SU-DHL-6 (cell line): ENCODE results near the gene LSM3.

Source experiments
- H2AFZ ChIP-seq: fragments of 200-600 bp; sonication (generic); 2 replicates; pipeline ENCODE4 v1.6.1; 2014; ENCODE audit warnings: low read depth, mild to moderate bottlenecking, moderate library complexity, mixed read lengths, antibody characterized with exemption, low read length; ENCODE audit not compliant: severe bottlenecking
- H3F3A ChIP-seq: fragments of 200-600 bp; shearing (Covaris generic); 2 replicates; pipeline ENCODE4 v1.6.0; 2016; ENCODE audit warnings: antibody characterized with exemption, mild to moderate bottlenecking; ENCODE audit not compliant: insufficient read depth
- H3K27ac ChIP-seq: fragments of 200-600 bp; sonication (generic); 2 replicates; pipeline ENCODE4 v1.5.1; 2016; ENCODE audit warnings: low read depth, mild to moderate bottlenecking, low read length, moderate library complexity, mixed read lengths
- H3K27me3 ChIP-seq: fragments of 200-600 bp; sonication (generic), shearing (Covaris generic); 2 replicates; pipeline ENCODE4 v1.6.0; 2014; ENCODE audit warnings: mild to moderate bottlenecking, low read length
- H3K36me3 ChIP-seq: fragments of 200-600 bp; sonication (generic); 2 replicates; pipeline ENCODE4 v1.6.1; 2014; ENCODE audit warnings: mild to moderate bottlenecking, low read length, mixed read lengths
- H3K4me2 ChIP-seq: fragments of 300-600, 200-600 bp; shearing (Covaris generic), sonication (generic); 2 replicates; pipeline ENCODE4 v1.6.0; 2014; ENCODE audit warnings: low read length, low read depth, mild to moderate bottlenecking; ENCODE audit not compliant: poor library complexity, severe bottlenecking
- H3K4me3 ChIP-seq: fragments of 200-600 bp; sonication (generic); 2 replicates; pipeline ENCODE4 v1.5.1; 2014; ENCODE audit warnings: antibody characterized with exemption, low read length, mild to moderate bottlenecking, mixed read lengths; ENCODE audit not compliant: insufficient read depth, poor library complexity, severe bottlenecking
- H3K79me2 ChIP-seq: fragments of 200-600 bp; sonication (generic); 2 replicates; pipeline ENCODE4 v1.6.1; 2014; ENCODE audit warnings: mild to moderate bottlenecking, low read length, moderate library complexity; ENCODE audit not compliant: insufficient read depth
- H3K9ac ChIP-seq: fragments of 200-600 bp; sonication (generic); 2 replicates; pipeline ENCODE4 v1.7.0; 2014; ENCODE audit warnings: mild to moderate bottlenecking, low read length
- H3K9me2 ChIP-seq: fragments of 200-600 bp; sonication (generic); replicated peaks from 2 replicates; pipeline ENCODE4 v1.6.1; 2014; ENCODE audit warnings: low read length; ENCODE audit not compliant: insufficient read depth
- H3K9me3 ChIP-seq: fragments of 200-600 bp; sonication (generic); 2 replicates; pipeline ENCODE4 v1.6.1; 2014; ENCODE audit warnings: low read length, mixed read lengths; ENCODE audit not compliant: insufficient read depth
- H4K20me1 ChIP-seq: fragments of 200-600 bp; sonication (generic); 2 replicates; pipeline ENCODE4 v1.6.1; 2014; ENCODE audit warnings: low read depth, mild to moderate bottlenecking, antibody characterized with exemption, low read length, moderate library complexity, mixed read lengths
- CTCF ChIP-seq: fragments of 200-600 bp; sonication (generic); IDR thresholded peaks from one replicate; pipeline ENCODE4 v1.5.1; 2017; ENCODE audit warnings: antibody characterized with exemption, mild to moderate bottlenecking, low read length, moderate library complexity; ENCODE audit not compliant: insufficient read depth, poor library complexity, severe bottlenecking
- EZH2phosphoT487 ChIP-seq: fragments of 200-600 bp; sonication (generic), shearing (Covaris generic); conservative IDR thresholded peaks from 2 replicates; pipeline ENCODE4 v1.6.1; 2018; ENCODE audit warnings: mild to moderate bottlenecking, antibody characterized with exemption, low read length, moderate library complexity, mixed read lengths

Gene LSM3

GRCh38 chr3:14156201-14156600, 22.4 kb upstream of the LSM3 start:
- Histone ChIP-seq H3K27me3 (no peaks in the 10 kb centered on the region), H3F3A (no peaks in the 10 kb centered on the region), H3K9me3 (no peaks in the 10 kb centered on the region), H3K4me3 (no peak overlapping the region), H3K4me2 (no peak overlapping the region), H2AFZ (no peak overlapping the region), H3K27ac (no peak overlapping the region), H4K20me1 (no peaks in the 10 kb centered on the region), H3K9ac (no peak overlapping the region), H3K36me3 (peaks cover 15% of the 10 kb centered on the region), H3K9me2 (no peaks in the 10 kb centered on the region), H3K79me2 (no peaks in the 10 kb centered on the region)
- TF ChIP-seq EZH2phosphoT487 (no peak), CTCF (no peak)

- H3K27me3 ChIP-seq = no peaks in the 10 kb centered on the region
- H3K36me3 ChIP-seq = peaks cover 23% of the 10 kb centered on the region
- no peak overlapping the region for H3K4me2 ChIP-seq
- no peaks in the 10 kb centered on the region for H3K79me2 ChIP-seq
- no peak overlapping the region for H3K4me3 ChIP-seq
- no peaks in the 10 kb centered on the region for H3K9me2 ChIP-seq
- no peaks in the 10 kb centered on the region for H4K20me1 ChIP-seq
- no peak overlapping the region for H2AFZ ChIP-seq
- H3F3A ChIP-seq = no peaks in the 10 kb centered on the region
- TF ChIP-seq EZH2phosphoT487 (no peak), CTCF (no peak)
- H3K9ac ChIP-seq = no peak overlapping the region
- H3K9me3 ChIP-seq = 0 out of 2 replicates have a peak, but pooled peaks cover 5% of the 10 kb centered on the region
- H3K27ac ChIP-seq = no peak overlapping the region
These were observed 21.6 kb upstream of the LSM3 start for GRCh38 chr3:14156843-14157561.

GRCh38 chr3:14157951-14158350, 20.7 kb upstream of the LSM3 start:
- H2AFZ ChIP-seq = no peak overlapping the region
- no peaks in the 10 kb centered on the region for H3K27me3 ChIP-seq
- peaks cover 33% of the 10 kb centered on the region for H3K36me3 ChIP-seq
- H3K27ac ChIP-seq = no peak overlapping the region
- no peak overlapping the region for H3K4me2 ChIP-seq
- no peaks in the 10 kb centered on the region for H3F3A ChIP-seq
- H3K9me3 ChIP-seq = 0 out of 2 replicates have a peak, but pooled peaks cover 8% of the 10 kb centered on the region
- H3K9me2 ChIP-seq = no peaks in the 10 kb centered on the region
- H3K4me3 ChIP-seq = no peak overlapping the region
- no peak overlapping the region for H3K9ac ChIP-seq
- no peaks in the 10 kb centered on the region for H3K79me2 ChIP-seq
- TF ChIP-seq EZH2phosphoT487 = no peak
- no peak for TF ChIP-seq CTCF
- no peaks in the 10 kb centered on the region for H4K20me1 ChIP-seq
